ENCODE results near the gene VEZT. TPM values are rescaled to one million over a fixed set of nuclear protein-coding genes. Genes with fewer than 3 reads are reported as not detected.

VEZT gene
- total RNA-seq, 4 donors from 2014 or later: 73.0 to 90.3 (median 87.0) TPM

DNA sequence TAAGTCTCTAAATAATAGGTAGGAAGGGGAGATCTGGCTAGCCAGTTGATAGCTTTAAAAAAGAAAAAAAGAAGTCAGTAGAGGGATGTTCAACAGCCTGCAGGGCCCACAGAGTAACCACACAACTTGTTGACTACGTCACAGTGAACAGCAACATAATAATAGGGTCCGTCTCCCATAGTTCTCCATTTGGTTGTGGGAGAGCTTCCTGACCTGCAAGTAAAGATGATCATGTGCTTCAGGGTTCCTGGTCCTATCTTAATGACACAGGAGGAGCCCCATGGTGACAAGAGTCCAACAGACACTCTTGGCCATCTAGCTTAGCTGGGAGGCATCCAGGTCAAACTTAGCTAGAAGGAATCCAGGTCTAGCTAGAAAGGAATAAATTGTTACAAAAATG, 36.5 kb upstream of the VEZT start:
- 93% methylated on average over 2 of the region's 2 CpGs for WGBS
- no peak for DNase-seq (ENCODE audit: extremely low spot score)
- Histone ChIP-seq H3K4me3 (no peak overlapping the region), H3K9me3 (no peaks in the 10 kb centered on the region), H3K27ac (replicated peaks in 1 of 4) (no peak overlapping the region), H3K4me1 (peaks cover 0 to 6% (median 2%) of the 10 kb centered on the region in 4 donors), H3K27me3 (no peaks in the 10 kb centered on the region), H3K36me3 (no peaks in the 10 kb centered on the region)
- intact Hi-C loops (cut with DNase I): no loop called here
- TF ChIP-seq, protein P1, sequence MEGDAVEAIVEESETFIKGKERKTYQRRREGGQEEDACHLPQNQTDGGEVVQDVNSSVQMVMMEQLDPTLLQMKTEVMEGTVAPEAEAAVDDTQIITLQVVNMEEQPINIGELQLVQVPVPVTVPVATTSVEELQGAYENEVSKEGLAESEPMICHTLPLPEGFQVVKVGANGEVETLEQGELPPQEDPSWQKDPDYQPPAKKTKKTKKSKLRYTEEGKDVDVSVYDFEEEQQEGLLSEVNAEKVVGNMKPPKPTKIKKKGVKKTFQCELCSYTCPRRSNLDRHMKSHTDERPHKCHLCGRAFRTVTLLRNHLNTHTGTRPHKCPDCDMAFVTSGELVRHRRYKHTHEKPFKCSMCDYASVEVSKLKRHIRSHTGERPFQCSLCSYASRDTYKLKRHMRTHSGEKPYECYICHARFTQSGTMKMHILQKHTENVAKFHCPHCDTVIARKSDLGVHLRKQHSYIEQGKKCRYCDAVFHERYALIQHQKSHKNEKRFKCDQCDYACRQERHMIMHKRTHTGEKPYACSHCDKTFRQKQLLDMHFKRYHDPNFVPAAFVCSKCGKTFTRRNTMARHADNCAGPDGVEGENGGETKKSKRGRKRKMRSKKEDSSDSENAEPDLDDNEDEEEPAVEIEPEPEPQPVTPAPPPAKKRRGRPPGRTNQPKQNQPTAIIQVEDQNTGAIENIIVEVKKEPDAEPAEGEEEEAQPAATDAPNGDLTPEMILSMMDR (IDR thresholded peaks at IDR 0.05): no peak
- TF ChIP-seq EP300 (IDR thresholded peaks at IDR 0.05) (no peak), POLR2AphosphoS5 (IDR thresholded peaks at IDR 0.05) (no peak), POLR2A (IDR thresholded peaks at IDR 0.05; ENCODE audit: low read depth) (no peak)

- WGBS: 59% methylated on average over 5 of the region's 5 CpGs
- Histone ChIP-seq H3K4me3 (no peak overlapping the region), H3K4me1 (peaks cover 0 to 5% (median 2%) of the 10 kb centered on the region in 4 donors), H3K9me3 (no peaks in the 10 kb centered on the region), H3K27ac (replicated peaks in 1 of 4) (peak overlapping the region in 3 of 4 donors; percentile 4 to 36 (median 15)), H3K27me3 (no peaks in the 10 kb centered on the region), H3K36me3 (no peaks in the 10 kb centered on the region)
- no peak for DNase-seq (ENCODE audit: extremely low spot score)
- intact Hi-C loops (cut with DNase I): no loop called here
- TF ChIP-seq, protein P1 (IDR thresholded peaks at IDR 0.05): no peak
- no peak for TF ChIP-seq POLR2A (IDR thresholded peaks at IDR 0.05; ENCODE audit: low read depth)
- peak in 1 of 2 donors; percentile 61 for TF ChIP-seq POLR2AphosphoS5 (IDR thresholded peaks at IDR 0.05)
- no peak for TF ChIP-seq EP300 (IDR thresholded peaks at IDR 0.05)
Observed at GRCh38 chr12:95182868-95183415, 34.7 kb upstream of the VEZT start.

GRCh38 chr12:95184121-95184520, 33.5 kb upstream of the VEZT start:
- DNase-seq (ENCODE audit: extremely low spot score): no peak
- peaks cover 0 to under 1% (median 0%) of the 10 kb centered on the region in 4 donors for H3K4me1 ChIP-seq
- no peak overlapping the region for H3K4me3 ChIP-seq
- no peaks in the 10 kb centered on the region for H3K27me3 ChIP-seq
- TF ChIP-seq POLR2AphosphoS5 (IDR thresholded peaks at IDR 0.05) (no peak), EP300 (IDR thresholded peaks at IDR 0.05) (no peak), POLR2A (IDR thresholded peaks at IDR 0.05; ENCODE audit: low read depth) (no peak)
- TF ChIP-seq, protein P1 (IDR thresholded peaks at IDR 0.05): no peak
- no peak overlapping the region for H3K27ac ChIP-seq (replicated peaks in 1 of 4)
- intact Hi-C loops (cut with DNase I): no loop called here
- H3K36me3 ChIP-seq: no peaks in the 10 kb centered on the region
- H3K9me3 ChIP-seq: no peaks in the 10 kb centered on the region

GRCh38 chr12:95185072-95185471, 32.5 kb upstream of the VEZT start:
- TF ChIP-seq EP300 (IDR thresholded peaks at IDR 0.05) (no peak), POLR2AphosphoS5 (IDR thresholded peaks at IDR 0.05) (no peak), POLR2A (IDR thresholded peaks at IDR 0.05; ENCODE audit: low read depth) (no peak)
- TF ChIP-seq, protein P1 (IDR thresholded peaks at IDR 0.05): no peak
- Histone ChIP-seq H3K9me3 (no peaks in the 10 kb centered on the region), H3K4me1 (no peaks in the 10 kb centered on the region), H3K36me3 (no peaks in the 10 kb centered on the region), H3K27ac (replicated peaks in 1 of 4) (no peak overlapping the region), H3K27me3 (no peaks in the 10 kb centered on the region), H3K4me3 (no peak overlapping the region)
- DNase-seq (ENCODE audit: extremely low spot score): no peak
- intact Hi-C loops (cut with DNase I): no loop called here
- WGBS: 79% methylated on average over 8 of the region's 8 CpGs

DNA sequence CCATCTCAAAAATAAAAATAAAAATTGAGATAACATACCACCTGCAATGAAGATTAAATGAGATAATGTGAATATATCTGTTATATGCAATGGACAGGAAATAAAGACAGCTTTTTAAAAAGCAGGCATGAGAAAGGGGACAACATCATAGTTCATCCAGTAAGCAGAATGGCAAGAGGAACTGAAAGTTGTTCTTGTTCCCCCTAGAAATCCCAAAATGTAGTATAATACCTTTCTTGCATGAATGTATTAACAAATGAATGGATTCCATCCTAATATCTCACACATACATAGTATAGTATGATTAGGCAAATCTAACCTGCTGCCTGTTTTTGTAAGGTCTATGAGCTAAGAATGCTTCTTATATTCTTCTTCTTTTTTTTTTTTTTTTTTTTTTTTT, 31.8 kb upstream of the VEZT start:
- Histone ChIP-seq H3K4me1 (no peaks in the 10 kb centered on the region), H3K27me3 (no peaks in the 10 kb centered on the region), H3K36me3 (no peaks in the 10 kb centered on the region), H3K4me3 (no peak overlapping the region), H3K9me3 (no peaks in the 10 kb centered on the region), H3K27ac (replicated peaks in 1 of 4) (no peak overlapping the region)
- no peak for DNase-seq (ENCODE audit: extremely low spot score)
- TF ChIP-seq POLR2AphosphoS5 (IDR thresholded peaks at IDR 0.05) (no peak), EP300 (IDR thresholded peaks at IDR 0.05) (no peak), POLR2A (IDR thresholded peaks at IDR 0.05; ENCODE audit: low read depth) (no peak)
- TF ChIP-seq, protein P1 (IDR thresholded peaks at IDR 0.05): no peak
- intact Hi-C loops (cut with DNase I): no loop called here

Data from esophagus muscularis mucosa (tissue), 4 donors.